Fibroblast of the aortic adventitia (primary cell): ENCODE measurements around the gene MATN4. TPM values are rescaled to one million over a fixed set of nuclear protein-coding genes. Genes with fewer than 3 reads are reported as not detected.

ENCODE experiments used
- DNase-seq: peaks from one replicate; pipeline ENCODE4 v3.0.0-alpha.2; 2010; ENCODE audit warnings: low read depth
- H3K4me3 ChIP-seq: 2 replicates; pipeline ENCODE4 v1.5.1; 2011; ENCODE audit warnings: low read depth, mild to moderate bottlenecking, control low read depth, low read length, moderate library complexity
- CTCF ChIP-seq: IDR thresholded peaks from 2 replicates; pipeline ENCODE4 v1.5.1; 2011; ENCODE audit warnings: mild to moderate bottlenecking, low read length, control low read depth, inconsistent platforms; ENCODE audit not compliant: insufficient read depth
- total RNA-seq: library from RNA; depleted of rRNA; stranded (reverse); fragments of >200 nt; gene quantifications from 2 replicates; pipeline ENCODE4 v1.2.3, GENCODE V29; 2012; ENCODE audit warnings: low replicate concordance

Gene MATN4
- total RNA-seq, 1 donor, result not detected

GRCh38 chr20:45330476-45330875 lies 22.4 kb upstream of the MATN4 start:
- H3K4me3 ChIP-seq, result no peak overlapping the region
- TF ChIP-seq CTCF, result no peak
- DNase-seq, result no peak

DNA sequence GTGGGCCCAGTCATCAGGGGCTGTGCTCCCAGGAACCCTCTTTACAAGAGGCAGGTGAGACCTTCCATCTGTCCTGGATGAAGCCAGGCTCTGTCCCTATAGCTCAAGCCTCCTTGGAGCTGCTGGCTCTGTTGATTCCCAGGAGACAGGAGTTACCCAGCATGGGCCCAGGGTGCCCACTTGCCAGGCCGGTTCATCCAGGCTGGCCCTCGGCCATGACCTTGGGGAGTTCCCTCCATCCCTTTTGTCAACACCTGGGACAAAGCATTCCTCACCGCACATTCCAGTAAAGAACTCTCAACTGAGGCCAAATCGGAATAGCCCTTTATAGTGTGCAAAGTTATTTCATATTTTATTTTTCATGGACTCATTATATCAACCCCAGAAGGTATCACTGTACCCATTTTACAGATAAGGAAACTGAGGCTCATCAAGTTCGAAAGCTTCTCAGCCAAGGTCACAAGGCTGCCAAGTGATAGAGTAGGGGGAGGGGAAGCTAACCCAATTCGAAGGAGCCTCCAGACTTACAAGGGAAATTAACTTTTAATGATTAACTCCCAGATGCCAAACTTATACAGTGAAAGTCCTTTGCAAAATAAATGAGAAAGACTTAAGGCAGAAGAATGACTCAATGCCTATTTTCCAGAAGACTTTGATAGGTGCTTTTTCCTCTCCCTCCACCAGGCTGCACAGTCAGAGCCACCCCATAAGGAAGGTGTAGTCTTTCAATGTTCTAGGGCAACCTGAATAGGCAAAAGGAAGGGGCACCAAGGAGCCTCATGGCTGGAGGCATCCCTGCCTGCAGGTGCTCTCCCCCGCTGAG lies 21.6 kb upstream of the MATN4 start:
- TF ChIP-seq CTCF, result no peak
- no peak overlapping the region for H3K4me3 ChIP-seq
- DNase-seq, result no peak

GRCh38 chr20:45328451-45328850 lies 20.4 kb upstream of the MATN4 start:
- DNase-seq, result no peak
- no peak for TF ChIP-seq CTCF
- H3K4me3 ChIP-seq, result no peak overlapping the region

DNA sequence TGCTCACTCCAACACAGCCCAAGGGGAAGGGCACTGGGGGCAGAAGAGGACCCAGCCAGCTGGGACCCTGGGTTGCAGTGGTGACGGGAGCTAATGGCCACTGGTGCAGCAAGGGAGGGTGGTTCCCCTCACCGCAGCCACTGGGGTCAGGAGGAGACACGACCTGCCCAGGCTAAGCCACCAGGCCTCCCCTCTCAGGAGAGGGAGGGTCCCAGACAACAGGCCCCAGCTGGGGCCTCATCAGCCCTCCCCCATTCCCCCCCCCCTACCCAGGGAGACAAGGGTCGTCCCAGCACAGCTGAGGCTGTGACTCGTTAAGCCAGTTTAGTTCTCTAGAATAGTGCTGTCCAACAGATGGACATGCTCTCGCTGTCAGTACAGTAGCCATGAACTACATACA lies 17.3 kb upstream of the MATN4 start:
- H3K4me3 ChIP-seq, result no peak overlapping the region
- no peak for DNase-seq
- TF ChIP-seq CTCF, result no peak

GRCh38 chr20:45323731-45324130 lies 15.6 kb upstream of the MATN4 start:
- TF ChIP-seq CTCF, result no peak
- H3K4me3 ChIP-seq, result no peak overlapping the region
- DNase-seq, result no peak

- no peak overlapping the region for H3K4me3 ChIP-seq
- TF ChIP-seq CTCF, result no peak
- peak; percentile 39 for DNase-seq
These were observed 14.9 kb upstream of the MATN4 start for GRCh38 chr20:45322952-45323383.
